Medulla oblongata (tissue), 1 donor: ENCODE results near the gene NUDT4B.
"Not testable (repeated sequence)": the region's sequence is repeated elsewhere in the genome, so short reads cannot be mapped to it uniquely, and the experiment has no call there.

Experiments used
- DNase-seq: peaks from one replicate; pipeline ENCODE4 v3.0.0-alpha.2; 2015; ENCODE audit errors: extremely low spot score

The NUDT4B gene

GRCh38 chr1:148738667-148739066 is 9.9 kb upstream of the NUDT4B start:
- DNase-seq: not testable (repeated sequence)

- not testable (repeated sequence) for DNase-seq
These were observed 5.4 kb upstream of the NUDT4B start for GRCh38 chr1:148743200-148743599.

GRCh38 chr1:148743726-148744720 is 4.6 kb upstream of the NUDT4B start:
- not testable (repeated sequence) for DNase-seq

- DNase-seq: not testable (repeated sequence)
These were observed 734 bp downstream of the NUDT4B start for GRCh38 chr1:148749335-148749681.

- not testable (repeated sequence) for DNase-seq
These were observed 7.7 kb downstream of the NUDT4B start for GRCh38 chr1:148756231-148756630.

- not testable (repeated sequence) for DNase-seq
These were observed 8.9 kb downstream of the NUDT4B start for GRCh38 chr1:148757446-148757845.

- DNase-seq: not testable (repeated sequence)
These were observed 9.8 kb downstream of the NUDT4B start for GRCh38 chr1:148758412-148758811.

GRCh38 chr1:148758925-148759324 is 10.4 kb downstream of the NUDT4B start:
- not testable (repeated sequence) for DNase-seq

- DNase-seq: not testable (repeated sequence)
These were observed 11.2 kb downstream of the NUDT4B start for GRCh38 chr1:148759749-148760148.

- DNase-seq: not testable (repeated sequence)
These were observed 11.6 kb downstream of the NUDT4B start for GRCh38 chr1:148760206-148760605.

GRCh38 chr1:148761360-148761759 is 12.8 kb downstream of the NUDT4B start:
- DNase-seq: not testable (repeated sequence)

- not testable (repeated sequence) for DNase-seq
These were observed 16.9 kb downstream of the NUDT4B start for GRCh38 chr1:148765238-148766019.

GRCh38 chr1:148768541-148768940 is 20.0 kb downstream of the NUDT4B start:
- DNase-seq: not testable (repeated sequence)

- not testable (repeated sequence) for DNase-seq
These were observed 20.9 kb downstream of the NUDT4B start for GRCh38 chr1:148769495-148769894.

GRCh38 chr1:148773690-148774089 is 25.1 kb downstream of the NUDT4B start:
- DNase-seq: not testable (repeated sequence)

- not testable (repeated sequence) for DNase-seq
These were observed 25.5 kb downstream of the NUDT4B start for GRCh38 chr1:148774102-148774501.

- DNase-seq: not testable (repeated sequence)
These were observed 26.7 kb downstream of the NUDT4B start for GRCh38 chr1:148775263-148775662.

- DNase-seq: not testable (repeated sequence)
These were observed 29.1 kb downstream of the NUDT4B start for GRCh38 chr1:148777649-148778048.

GRCh38 chr1:148780404-148780803 is 31.8 kb downstream of the NUDT4B start:
- DNase-seq: not testable (repeated sequence)

GRCh38 chr1:148791543-148792099 is 43.0 kb downstream of the NUDT4B start:
- not testable (repeated sequence) for DNase-seq

GRCh38 chr1:148793762-148794332 is 45.3 kb downstream of the NUDT4B start:
- DNase-seq: not testable (repeated sequence)
